NCI-H128 (cell line): Measurements from ENCODE around the gene KDM4B.
"Not testable (repeated sequence)": the region's sequence is repeated elsewhere in the genome, so short reads cannot be mapped to it uniquely, and the experiment has no call there.

Experiments
- DNase-seq: peaks from one replicate; lab custom pipeline; 2025; ENCODE audit not compliant: unreplicated experiment; lab: John Stamatoyannopoulos, UW

KDM4B gene

DNA sequence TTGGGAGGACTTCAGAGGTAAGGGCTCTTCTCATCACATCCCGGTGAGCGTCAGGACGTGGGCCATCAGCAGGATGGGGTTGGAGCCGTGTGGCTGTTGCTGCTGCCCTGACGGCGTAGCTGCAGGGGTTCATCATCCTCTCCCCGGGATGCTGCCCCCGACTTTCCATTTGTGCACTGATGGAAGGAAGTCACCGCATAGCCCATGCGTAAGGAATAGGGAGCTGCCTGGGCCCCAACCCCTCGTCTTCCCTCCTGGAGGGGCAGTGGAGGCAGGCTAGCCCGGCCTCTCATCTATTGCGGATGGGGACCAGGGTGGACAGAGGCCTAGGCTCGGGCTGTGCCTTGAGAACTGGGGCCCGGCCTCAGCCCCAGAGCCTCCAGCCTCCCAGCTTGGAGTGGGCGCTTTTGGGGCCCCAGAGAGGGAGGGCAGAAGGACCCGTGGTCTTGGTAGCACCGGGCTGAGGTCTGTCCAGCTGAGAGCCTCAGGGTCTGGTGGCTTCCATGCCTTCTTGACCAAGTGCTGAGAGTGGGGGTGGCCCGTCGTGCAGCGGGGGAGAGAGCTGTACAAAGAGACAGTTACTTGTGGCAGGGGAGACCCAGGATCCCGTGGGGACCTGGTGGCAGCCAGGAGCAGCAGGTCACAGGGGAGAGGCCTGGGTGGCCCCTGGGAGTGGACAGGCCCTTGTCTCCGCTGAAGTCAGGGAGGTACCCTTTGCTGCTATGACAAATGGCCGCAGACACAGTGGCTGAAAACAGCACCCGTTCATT, 44.0 kb downstream of the KDM4B start:
- no peak for DNase-seq

- no peak for DNase-seq
Observed at GRCh38 chr19:5013761-5014160, 44.8 kb downstream of the KDM4B start.

DNA sequence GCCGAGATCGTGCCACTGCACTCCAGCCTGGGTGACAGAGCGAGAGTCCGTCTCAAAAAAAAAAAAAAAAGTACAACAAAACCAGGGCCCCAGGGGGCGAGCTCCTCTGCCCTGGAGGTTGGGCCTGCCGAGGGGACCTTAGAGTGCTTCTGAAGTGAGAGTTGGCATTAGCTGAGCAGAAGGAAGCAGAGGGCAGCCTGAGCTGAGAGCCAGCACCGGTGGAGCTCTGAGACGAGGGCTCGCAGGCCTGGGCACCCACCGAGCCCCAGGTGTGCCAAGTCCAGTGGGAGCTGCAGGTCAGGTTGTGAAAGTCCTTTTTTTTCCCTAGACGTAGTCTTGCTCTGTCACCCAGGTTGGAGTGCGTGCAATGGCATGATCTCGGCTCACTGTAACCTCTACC, 46.0 kb downstream of the KDM4B start:
- no peak for DNase-seq

DNA sequence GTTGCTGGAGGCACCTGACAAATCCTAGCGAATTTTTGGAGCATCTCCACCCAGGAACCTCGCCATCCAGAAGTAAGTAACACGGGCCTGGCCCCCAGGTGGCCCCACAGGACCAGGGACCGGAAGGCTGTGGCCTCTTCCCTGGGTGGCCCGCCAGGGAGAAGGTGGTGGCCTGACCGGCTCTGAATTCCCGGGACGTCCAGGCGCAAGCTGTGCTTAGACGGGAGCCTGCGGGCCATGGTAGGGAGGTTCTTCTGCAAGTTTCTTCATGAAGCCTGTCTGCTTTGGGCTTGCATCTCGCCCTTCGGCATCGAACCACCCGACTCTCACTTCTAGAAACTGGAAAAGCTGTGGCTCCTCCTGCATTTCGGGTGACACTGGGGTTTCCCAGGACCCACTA, 47.4 kb downstream of the KDM4B start:
- no peak for DNase-seq

- DNase-seq: no peak
Observed at GRCh38 chr19:5016781-5017180, 47.9 kb downstream of the KDM4B start.

DNA sequence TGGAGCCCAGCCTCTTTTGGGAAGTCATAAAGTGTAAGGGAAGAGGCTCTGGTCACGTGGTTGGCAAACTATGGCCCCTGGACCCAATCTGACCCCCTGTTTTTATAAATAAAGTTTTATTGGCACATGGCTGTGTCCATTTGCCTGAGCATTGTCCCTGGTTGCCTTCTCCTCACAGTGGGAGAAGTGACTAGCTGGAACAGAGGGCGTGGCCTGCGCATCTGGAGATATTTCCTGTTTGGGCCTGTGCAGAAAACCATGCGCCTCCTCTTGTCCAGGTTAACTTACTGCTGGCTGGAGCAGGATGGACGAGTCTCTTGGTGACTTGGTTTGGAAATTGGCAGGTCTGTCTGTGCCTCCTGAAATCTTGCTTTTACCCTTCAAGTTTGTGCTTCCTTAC, 48.3 kb downstream of the KDM4B start:
- no peak for DNase-seq

GRCh38 chr19:5018224-5019015, 49.5 kb downstream of the KDM4B start:
- no peak for DNase-seq

DNA sequence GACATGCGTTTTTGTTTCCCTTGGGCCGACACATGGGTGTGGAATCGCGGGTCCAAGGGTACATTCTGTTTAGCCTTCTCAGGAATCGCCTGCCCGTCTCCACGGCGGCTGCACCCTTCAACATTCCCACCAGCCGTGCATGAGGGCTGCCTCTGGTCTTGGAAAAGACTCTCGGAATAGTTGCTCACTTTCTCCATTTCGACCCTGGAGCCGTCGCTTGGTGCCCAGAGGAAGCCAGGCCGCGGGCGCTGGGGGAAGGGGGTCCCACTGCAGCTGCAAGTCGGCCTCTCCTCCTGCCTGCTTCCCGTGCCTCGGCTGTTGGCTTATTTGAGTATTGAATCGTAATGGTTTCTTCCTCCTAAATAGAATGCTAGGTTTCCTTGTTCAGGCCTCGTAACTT, 51.5 kb downstream of the KDM4B start:
- DNase-seq: no peak

DNA sequence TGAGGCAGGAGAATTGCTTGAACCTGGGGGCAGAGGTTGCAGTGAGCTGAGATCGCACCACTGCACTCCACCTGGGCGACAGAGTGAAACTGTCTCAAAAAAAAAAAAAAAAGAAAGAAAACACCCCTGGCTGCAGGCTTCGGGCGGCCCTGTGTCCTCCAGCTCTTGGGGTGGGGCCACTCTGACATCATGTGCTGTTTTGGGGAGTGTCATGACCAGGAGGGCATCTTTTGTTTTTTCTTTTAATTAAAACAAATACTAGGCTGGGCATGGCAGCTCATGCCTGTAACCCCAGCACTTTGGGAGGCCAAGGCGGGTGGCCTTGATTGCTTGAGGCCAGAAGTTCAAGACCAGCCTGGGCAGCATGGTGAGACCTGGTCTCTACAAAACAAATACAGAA, 52.1 kb downstream of the KDM4B start:
- DNase-seq: no peak

- no peak for DNase-seq
Observed at GRCh38 chr19:5022066-5022860, 53.4 kb downstream of the KDM4B start.

DNA sequence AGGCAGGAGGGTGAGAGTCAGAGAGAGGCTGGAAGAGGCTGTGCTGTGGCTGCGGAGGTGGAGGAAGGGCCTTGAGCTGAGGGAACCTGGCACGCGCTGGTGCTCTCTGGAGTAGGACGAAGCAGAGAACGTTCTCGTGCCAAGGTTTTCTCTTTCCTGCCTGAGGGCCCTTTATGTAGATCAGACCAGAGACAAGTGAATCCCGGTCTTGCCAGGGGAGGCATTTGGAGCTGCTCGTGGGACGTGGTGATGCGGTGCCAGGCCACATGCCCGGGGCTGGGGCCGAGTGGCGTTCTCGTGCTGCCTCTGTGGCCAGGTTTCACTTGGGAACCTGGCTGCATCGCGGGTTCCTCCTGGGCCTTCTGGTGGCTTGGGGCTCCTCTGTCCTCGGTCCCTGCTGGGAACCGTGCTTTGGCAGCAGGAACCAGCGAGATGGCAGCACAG, 54.2 kb downstream of the KDM4B start:
- DNase-seq: no peak

- DNase-seq: no peak
Observed at GRCh38 chr19:5024282-5024681, 55.4 kb downstream of the KDM4B start.

DNA sequence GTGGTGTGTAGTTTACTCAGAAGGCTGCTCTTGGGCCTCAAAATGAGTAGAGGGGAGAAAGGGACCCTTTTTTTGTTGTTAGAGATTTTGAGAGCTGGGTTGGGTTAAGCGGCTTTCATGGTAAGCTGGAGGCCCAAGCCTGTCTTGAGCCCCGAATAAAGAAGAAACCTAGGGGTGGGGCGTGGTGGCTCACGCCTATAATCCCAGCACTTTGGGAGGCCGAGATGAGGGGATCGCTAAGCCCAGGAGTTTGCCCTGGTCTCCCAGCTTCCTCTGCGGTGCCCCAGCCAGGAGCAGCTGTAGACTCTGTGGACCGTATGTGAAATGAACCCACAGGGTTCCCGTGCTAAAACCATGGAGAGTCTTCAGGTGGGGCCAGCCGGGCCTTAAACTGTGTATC, 56.1 kb downstream of the KDM4B start:
- DNase-seq: no peak

DNA sequence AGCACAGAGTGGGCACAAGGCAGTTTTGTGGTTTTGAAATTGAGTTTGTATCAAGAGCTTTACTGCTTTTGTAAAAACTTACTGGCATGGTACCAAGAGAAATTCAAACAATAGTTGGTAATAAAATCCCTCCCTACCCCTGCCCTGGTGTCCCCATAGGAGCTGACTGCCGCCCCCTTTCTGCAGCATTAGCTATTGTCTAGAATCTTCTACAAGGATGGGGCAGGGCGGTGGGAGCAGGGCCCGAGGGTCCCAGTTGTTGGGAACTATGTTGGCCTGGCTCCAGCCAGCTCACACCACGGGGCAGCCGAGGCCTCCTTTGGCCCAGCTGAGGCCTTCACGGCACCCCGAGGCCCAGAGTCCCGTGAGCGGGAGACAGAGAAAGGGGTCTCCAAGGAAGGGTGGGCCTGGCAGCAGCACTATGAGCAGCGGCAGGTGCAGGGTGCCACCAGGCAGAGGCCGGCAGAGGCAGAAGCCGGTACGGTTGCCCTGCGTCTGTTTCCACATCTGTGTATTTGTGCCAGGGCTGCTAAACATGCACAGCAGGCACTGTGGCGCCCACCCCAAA, 57.9 kb downstream of the KDM4B start:
- no peak for DNase-seq

- DNase-seq: no peak
Observed at GRCh38 chr19:5028229-5028886, 59.4 kb downstream of the KDM4B start.

- not testable (repeated sequence) for DNase-seq
Observed at GRCh38 chr19:5029596-5029995, 60.7 kb downstream of the KDM4B start.

DNA sequence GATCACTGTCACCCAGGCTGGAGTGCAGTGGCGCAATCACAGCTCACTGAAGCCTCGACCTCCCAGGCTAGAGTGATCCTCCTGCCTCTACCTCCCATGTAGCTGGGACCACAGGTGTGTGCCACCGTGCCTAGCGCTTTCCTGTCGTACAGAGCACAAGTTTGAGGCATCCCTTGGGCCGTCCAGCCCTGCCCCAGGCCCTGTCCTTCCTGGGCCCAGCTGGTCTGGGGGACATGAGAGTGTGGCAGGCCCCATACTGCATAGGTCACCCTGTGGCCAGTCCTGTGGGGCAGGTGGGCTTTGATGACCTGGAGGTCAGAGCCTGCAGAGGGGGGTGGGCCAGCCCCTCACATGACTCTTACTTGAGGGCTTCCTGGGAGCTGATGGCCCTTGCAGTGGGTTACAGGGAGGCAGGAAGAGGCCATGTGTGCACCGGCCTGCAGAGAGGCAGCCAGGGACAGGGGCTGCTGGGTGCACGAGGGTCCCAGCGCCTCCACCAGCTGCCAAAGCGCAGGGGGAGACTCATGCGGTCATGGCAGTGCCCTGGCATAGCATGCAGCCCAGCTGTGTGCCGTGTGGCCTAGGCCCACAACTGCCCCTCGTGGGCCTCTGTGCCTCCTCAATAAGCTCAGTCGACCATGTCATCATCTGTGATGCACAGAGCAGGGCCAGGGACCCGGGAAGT, 61.4 kb downstream of the KDM4B start:
- DNase-seq: no peak

- no peak for DNase-seq
Observed at GRCh38 chr19:5030822-5031221, 61.9 kb downstream of the KDM4B start.

DNA sequence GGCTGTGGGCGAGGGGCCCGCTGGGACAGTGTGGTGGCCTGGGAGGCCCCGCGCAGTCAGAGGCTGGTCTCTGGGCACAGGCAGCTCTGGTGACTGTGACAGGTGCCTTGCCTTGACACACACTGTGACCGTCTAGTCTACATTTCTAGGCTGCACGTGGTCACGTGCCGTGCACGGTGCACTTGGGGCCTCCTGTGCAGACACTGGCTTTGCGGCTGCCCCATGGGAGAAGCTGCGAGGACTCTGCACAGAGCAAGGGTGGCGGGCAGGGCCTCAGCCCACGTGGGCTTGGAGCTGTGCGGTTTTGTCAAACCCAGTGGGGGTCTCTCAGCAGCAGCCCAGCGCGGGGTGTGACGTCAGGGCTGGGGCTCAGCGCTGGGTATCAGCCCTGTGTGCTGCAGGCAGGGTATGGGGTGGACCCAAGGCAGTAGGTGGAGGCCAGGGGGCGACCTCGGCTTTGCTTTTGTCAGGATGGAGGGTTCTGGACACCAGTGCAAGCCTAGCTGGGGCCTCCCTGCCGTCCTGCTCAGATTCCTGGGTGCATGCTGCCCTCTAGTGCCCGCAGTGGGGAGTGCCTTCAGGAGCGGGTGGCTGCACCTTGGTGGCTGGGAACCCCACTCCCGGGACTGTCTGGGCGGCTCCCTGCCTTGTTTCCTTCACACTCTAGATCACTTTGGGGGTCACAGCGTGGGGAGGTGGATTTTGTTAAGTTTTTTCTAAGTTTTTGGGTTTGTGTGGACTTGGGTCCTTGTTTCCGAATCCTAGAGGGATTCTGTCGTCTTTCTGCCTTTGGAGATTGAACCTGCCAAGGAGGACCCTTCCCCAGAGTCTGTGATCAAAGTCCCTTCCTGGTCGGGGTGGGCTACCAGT, 62.6 kb downstream of the KDM4B start:
- peak; percentile 40 for DNase-seq
